ENCODE measurements around the gene ABCA1.

DNA sequence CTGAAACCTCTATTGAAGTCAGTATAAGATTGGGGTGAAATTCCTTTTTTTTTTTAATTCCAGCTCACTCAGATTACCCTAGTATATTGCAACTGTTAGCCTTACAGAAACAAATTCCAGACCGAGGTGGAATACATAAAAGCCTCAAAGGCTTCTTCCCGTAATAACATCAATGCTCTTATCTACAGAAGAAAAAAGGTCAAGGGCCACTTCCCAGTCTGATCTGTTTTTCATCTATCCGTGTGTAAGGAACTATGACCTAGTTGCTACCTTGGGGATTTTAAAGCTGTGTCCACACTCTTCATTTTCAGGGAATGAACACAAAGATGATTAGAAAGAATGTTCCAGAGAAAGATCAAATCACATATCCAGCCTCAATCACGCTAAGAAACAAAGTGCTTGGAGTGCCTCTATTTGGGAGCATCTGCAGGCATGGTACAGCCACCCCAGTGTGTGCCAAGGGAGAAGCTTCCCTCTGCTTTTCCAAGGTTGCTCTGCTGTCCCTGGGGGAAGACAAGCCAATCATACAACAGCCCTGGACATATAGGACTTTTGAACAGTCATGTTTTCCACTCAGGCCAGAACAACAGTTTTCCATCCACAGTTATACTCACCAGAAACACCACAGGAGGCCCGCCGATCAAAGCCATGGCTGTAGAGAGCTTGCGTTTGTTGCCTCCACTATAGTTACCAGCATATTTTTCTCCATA lies 140.5 kb downstream of the ABCA1 start:
- TF ChIP-seq, protein P1, sequence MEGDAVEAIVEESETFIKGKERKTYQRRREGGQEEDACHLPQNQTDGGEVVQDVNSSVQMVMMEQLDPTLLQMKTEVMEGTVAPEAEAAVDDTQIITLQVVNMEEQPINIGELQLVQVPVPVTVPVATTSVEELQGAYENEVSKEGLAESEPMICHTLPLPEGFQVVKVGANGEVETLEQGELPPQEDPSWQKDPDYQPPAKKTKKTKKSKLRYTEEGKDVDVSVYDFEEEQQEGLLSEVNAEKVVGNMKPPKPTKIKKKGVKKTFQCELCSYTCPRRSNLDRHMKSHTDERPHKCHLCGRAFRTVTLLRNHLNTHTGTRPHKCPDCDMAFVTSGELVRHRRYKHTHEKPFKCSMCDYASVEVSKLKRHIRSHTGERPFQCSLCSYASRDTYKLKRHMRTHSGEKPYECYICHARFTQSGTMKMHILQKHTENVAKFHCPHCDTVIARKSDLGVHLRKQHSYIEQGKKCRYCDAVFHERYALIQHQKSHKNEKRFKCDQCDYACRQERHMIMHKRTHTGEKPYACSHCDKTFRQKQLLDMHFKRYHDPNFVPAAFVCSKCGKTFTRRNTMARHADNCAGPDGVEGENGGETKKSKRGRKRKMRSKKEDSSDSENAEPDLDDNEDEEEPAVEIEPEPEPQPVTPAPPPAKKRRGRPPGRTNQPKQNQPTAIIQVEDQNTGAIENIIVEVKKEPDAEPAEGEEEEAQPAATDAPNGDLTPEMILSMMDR (IDR thresholded peaks at IDR 0.05) = no peak
- no peak for TF ChIP-seq POLR2A (IDR thresholded peaks at IDR 0.05)
- TF ChIP-seq POLR2AphosphoS5 (IDR thresholded peaks at IDR 0.05; ENCODE audit: insufficient read depth in 1 of 2, low read depth in 1 of 2) = no peak

Measured in vagina (tissue), 2 donors.